Measurements from ENCODE around the gene SREBF2. TPM values are rescaled to one million over a fixed set of nuclear protein-coding genes. Genes with fewer than 3 reads are reported as not detected.

SREBF2 gene
- total RNA-seq, 1 experiment from 2014 or later = 129 TPM

DNA sequence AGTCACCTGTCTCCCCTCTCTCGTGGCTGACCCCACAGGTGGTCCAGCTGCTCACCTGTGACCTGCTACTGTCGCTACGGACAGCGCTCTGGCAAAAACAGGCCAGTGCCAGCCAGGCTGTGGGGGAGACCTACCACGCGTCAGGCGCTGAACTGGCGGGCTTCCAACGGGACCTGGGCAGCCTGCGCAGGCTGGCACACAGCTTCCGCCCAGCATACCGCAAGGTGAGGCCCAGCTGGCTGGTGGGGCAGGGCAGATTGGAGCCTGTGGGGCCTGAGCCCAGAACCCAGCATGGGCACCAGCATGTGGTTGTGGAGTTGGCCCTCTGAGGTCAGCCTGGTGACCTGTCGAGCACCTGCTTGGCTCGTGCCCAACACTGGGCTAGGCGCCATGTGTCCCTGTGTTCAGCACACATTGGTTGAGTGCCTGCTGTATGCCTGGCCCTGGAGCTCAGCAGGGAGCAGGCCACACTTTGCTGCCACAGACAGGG lies 70.1 kb downstream of the SREBF2 start:
- Histone ChIP-seq H4K20me1 (ENCODE audit: insufficient read depth) (no peaks in the 10 kb centered on the region), H3K9ac (ENCODE audit: low read length) (no peak overlapping the region), H3K4me1 (ENCODE audit: control insufficient read depth in 1 of 2, insufficient read depth in 2 of 2, low read length in 2 of 2) (no peaks in the 10 kb centered on the region; a peak in 1 of 4 replicates), H3K27me3 (ENCODE audit: insufficient read depth, low read length) (no peaks in the 10 kb centered on the region), H3K4me2 (ENCODE audit: low read length) (no peak overlapping the region), H3K9me2 (ENCODE audit: insufficient read depth) (no peaks in the 10 kb centered on the region), H3K36me3 (ENCODE audit: control insufficient read depth in 1 of 2, insufficient read depth in 2 of 2, low read length in 2 of 2) (peaks cover 22 to 26% of the 10 kb centered on the region in 2 experiments), H3K4me3 (replicated peaks in 1 of 2; ENCODE audit: low read depth in 1 of 2, low read length in 2 of 2) (no peak overlapping the region), H3K79me2 (ENCODE audit: insufficient read depth, low read length) (no peaks in the 10 kb centered on the region), H3K9me3 (ENCODE audit: control insufficient read depth in 1 of 2, insufficient read depth in 1 of 2, low read depth in 1 of 2, low read length in 2 of 2) (no peaks in the 10 kb centered on the region), H2AFZ (ENCODE audit: low read depth, low read length, poor library complexity, severe bottlenecking) (no peak overlapping the region), H3K27ac (ENCODE audit: low read depth, low read length) (no peak overlapping the region)
- DNase-seq (ENCODE audit: low read depth, low spot score) = no peak
- no TSS peak for BruUV-seq (replicated peaks)
- ChIA-PET POLR2A (no interaction called here), RAD21 (ENCODE audit: low non-redundant PET in 1 of 2, low total read pairs in 2 of 2, uncharacterized antibody in 2 of 2, unreplicated experiment in 2 of 2) (no interaction called here), CTCF (no interaction called here)
- TF ChIP-seq ATF3 (IDR thresholded peaks at IDR 0.05) (no peak), REST (IDR thresholded peaks at IDR 0.05; ENCODE audit: low read depth) (no peak), YY1 (IDR thresholded peaks at IDR 0.05; ENCODE audit: extremely low read depth, insufficient replicate concordance, low read depth, low read length) (no peak)
- ATAC-seq = no peak
- intact Hi-C loops (cut with micrococcal nuclease) = no loop called here
